Measurements from ENCODE around the gene OPCML.

DNA sequence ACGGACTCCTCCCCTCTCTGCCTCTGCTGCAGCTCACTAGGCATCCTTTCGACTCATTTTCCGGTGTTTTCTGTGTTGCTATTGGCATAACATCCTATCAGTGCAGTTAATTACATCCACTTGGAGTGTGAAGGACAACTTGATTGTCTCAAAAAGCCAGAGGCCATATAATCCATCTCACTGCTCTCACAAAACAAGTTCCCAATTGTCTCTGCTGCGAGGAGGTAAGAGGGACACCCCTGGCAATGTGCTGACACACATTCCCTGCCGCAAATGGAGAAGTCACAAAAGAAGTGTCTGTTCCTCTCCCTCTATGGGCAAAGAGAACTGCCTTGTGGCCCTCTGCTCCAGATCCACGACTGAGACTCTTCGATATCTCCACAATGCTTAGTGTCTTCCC is 618.4 kb downstream of the OPCML start:
- TF ChIP-seq, protein P1, sequence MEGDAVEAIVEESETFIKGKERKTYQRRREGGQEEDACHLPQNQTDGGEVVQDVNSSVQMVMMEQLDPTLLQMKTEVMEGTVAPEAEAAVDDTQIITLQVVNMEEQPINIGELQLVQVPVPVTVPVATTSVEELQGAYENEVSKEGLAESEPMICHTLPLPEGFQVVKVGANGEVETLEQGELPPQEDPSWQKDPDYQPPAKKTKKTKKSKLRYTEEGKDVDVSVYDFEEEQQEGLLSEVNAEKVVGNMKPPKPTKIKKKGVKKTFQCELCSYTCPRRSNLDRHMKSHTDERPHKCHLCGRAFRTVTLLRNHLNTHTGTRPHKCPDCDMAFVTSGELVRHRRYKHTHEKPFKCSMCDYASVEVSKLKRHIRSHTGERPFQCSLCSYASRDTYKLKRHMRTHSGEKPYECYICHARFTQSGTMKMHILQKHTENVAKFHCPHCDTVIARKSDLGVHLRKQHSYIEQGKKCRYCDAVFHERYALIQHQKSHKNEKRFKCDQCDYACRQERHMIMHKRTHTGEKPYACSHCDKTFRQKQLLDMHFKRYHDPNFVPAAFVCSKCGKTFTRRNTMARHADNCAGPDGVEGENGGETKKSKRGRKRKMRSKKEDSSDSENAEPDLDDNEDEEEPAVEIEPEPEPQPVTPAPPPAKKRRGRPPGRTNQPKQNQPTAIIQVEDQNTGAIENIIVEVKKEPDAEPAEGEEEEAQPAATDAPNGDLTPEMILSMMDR (conservative IDR thresholded peaks at IDR 0.05; ENCODE audit: low read length), result no peak
- no peak for TF ChIP-seq EZH2phosphoT487 (IDR thresholded peaks at IDR 0.05; ENCODE audit: borderline replicate concordance)
